DOHH2 (cell line): Measurements from ENCODE around the gene TRABD2A.

Source experiments
- H3F3A ChIP-seq: fragments of 200-600 bp; sonication (generic), shearing (Covaris generic); 2 replicates; pipeline ENCODE4 v1.6.0; 2016; ENCODE audit warnings: antibody characterized with exemption, mild to moderate bottlenecking; ENCODE audit not compliant: control insufficient read depth, insufficient read depth
- H3K27ac ChIP-seq: fragments of 200-600 bp; sonication (generic); 2 replicates; pipeline ENCODE4 v1.5.1; 2014; ENCODE audit warnings: low read depth, mild to moderate bottlenecking, low read length, moderate library complexity
- H3K27me3 ChIP-seq: fragments of 200-600 bp; sonication (generic); 2 replicates; pipeline ENCODE4 v1.6.1; 2014; ENCODE audit warnings: mild to moderate bottlenecking, low read length, mixed read lengths; ENCODE audit not compliant: control insufficient read depth
- H3K36me3 ChIP-seq: fragments of 200-600 bp; sonication (generic); 2 replicates; pipeline ENCODE4 v1.6.1; 2014; ENCODE audit warnings: mild to moderate bottlenecking, low read length, moderate library complexity, mixed read lengths; ENCODE audit not compliant: control insufficient read depth
- H3K4me1 ChIP-seq: fragments of 200-600 bp; sonication (generic); 2 replicates; pipeline ENCODE4 v1.6.1; 2014; ENCODE audit warnings: mild to moderate bottlenecking, low read length, mixed read lengths; ENCODE audit not compliant: control insufficient read depth
- H3K4me2 ChIP-seq: fragments of 200-600 bp; sonication (generic); 2 replicates; pipeline ENCODE4 v1.6.0; 2014; ENCODE audit warnings: mild to moderate bottlenecking, low read length, moderate library complexity
- H3K4me3 ChIP-seq: fragments of 200-600 bp; sonication (generic); 2 replicates; pipeline ENCODE4 v1.5.1; 2014; ENCODE audit warnings: mild to moderate bottlenecking, low read length, mixed read lengths
- H3K79me2 ChIP-seq: fragments of 200-600 bp; sonication (generic); 2 replicates; pipeline ENCODE4 v1.6.1; 2014; ENCODE audit warnings: mild to moderate bottlenecking, low read length, mixed read lengths; ENCODE audit not compliant: control insufficient read depth
- H3K9me2 ChIP-seq: fragments of 200-600 bp; sonication (generic); replicated peaks from 2 replicates; pipeline ENCODE4 v1.6.1; 2014; ENCODE audit warnings: mild to moderate bottlenecking, low read length, mixed read lengths; ENCODE audit not compliant: control insufficient read depth
- H3K9me3 ChIP-seq: fragments of 200-600 bp; sonication (generic); 2 replicates; pipeline ENCODE4 v1.6.1; 2014; ENCODE audit warnings: antibody characterized with exemption, low read length, mixed read lengths; ENCODE audit not compliant: control insufficient read depth, insufficient read depth
- H4K20me1 ChIP-seq: fragments of 200-600 bp; sonication (generic); 2 replicates; pipeline ENCODE4 v1.6.0; 2014; ENCODE audit warnings: low read depth, mild to moderate bottlenecking, antibody characterized with exemption, low read length, moderate library complexity; ENCODE audit not compliant: control insufficient read depth, insufficient read depth
- EZH2phosphoT487 ChIP-seq: fragments of 200-600 bp; sonication (generic); IDR thresholded peaks from 2 replicates; pipeline ENCODE4 v1.6.1; 2017; ENCODE audit warnings: borderline replicate concordance, mild to moderate bottlenecking, antibody characterized with exemption, low read length, moderate library complexity, mixed read lengths
- TF ChIP-seq, protein P1 (sequence below): fragments of 200-600 bp; sonication (generic); IDR thresholded peaks from one replicate; pipeline ENCODE4 v1.5.1; 2014; ENCODE audit warnings: antibody characterized with exemption, mild to moderate bottlenecking, low read depth, low read length; ENCODE audit not compliant: poor library complexity, severe bottlenecking

Gene TRABD2A

DNA sequence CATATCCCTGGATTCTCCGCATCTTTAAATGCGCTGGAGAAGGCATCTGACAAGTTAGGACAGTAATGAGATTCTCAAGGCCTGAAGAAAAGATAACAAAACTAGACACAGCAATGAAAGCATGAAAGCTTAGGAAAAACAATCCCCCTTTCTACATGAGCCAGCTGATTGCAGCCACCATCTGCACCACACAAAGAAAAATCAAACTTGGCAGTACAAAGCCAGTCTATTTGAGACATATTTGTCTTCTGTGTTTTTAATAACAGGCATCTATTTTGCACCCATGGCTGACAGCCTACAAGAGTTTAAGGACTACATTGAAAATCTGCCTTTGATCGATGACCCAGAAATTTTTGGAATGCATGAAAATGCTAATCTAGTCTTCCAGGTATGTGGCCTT, 83.6 kb downstream of the TRABD2A start:
- Histone ChIP-seq H3K27me3 (no peaks in the 10 kb centered on the region), H3F3A (no peaks in the 10 kb centered on the region), H3K36me3 (no peaks in the 10 kb centered on the region), H3K4me2 (no peak overlapping the region), H3K4me3 (no peak overlapping the region), H3K4me1 (no peaks in the 10 kb centered on the region), H3K79me2 (no peaks in the 10 kb centered on the region), H3K9me3 (no peaks in the 10 kb centered on the region), H3K9me2 (no peaks in the 10 kb centered on the region), H3K27ac (no peak overlapping the region), H4K20me1 (no peaks in the 10 kb centered on the region)
- no peak for TF ChIP-seq EZH2phosphoT487
- TF ChIP-seq, protein P1, sequence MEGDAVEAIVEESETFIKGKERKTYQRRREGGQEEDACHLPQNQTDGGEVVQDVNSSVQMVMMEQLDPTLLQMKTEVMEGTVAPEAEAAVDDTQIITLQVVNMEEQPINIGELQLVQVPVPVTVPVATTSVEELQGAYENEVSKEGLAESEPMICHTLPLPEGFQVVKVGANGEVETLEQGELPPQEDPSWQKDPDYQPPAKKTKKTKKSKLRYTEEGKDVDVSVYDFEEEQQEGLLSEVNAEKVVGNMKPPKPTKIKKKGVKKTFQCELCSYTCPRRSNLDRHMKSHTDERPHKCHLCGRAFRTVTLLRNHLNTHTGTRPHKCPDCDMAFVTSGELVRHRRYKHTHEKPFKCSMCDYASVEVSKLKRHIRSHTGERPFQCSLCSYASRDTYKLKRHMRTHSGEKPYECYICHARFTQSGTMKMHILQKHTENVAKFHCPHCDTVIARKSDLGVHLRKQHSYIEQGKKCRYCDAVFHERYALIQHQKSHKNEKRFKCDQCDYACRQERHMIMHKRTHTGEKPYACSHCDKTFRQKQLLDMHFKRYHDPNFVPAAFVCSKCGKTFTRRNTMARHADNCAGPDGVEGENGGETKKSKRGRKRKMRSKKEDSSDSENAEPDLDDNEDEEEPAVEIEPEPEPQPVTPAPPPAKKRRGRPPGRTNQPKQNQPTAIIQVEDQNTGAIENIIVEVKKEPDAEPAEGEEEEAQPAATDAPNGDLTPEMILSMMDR, result no peak

DNA sequence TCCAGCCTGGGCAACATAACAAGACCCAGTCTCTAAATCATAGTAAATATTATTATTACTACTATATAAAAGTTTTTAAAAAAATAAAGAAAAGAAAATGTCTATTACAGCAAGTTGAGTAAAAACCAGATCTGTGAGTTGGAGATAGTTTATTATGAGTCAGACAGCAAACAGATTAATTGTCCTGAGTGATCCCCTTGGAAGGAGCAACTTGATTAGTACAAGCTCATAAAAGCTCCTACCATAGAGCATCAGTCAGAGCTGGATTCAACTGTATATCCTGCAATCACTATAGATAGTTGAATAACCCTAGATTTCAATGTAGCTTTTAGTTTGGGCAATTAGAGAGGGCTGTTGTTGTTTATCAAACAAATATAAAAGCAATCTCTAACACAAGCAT, 84.1 kb downstream of the TRABD2A start:
- no peak overlapping the region for H3K4me3 ChIP-seq
- no peak overlapping the region for H3K4me2 ChIP-seq
- no peaks in the 10 kb centered on the region for H3F3A ChIP-seq
- no peaks in the 10 kb centered on the region for H3K4me1 ChIP-seq
- H3K36me3 ChIP-seq, result no peaks in the 10 kb centered on the region
- H3K27me3 ChIP-seq, result no peaks in the 10 kb centered on the region
- no peaks in the 10 kb centered on the region for H3K9me2 ChIP-seq
- no peak overlapping the region for H3K27ac ChIP-seq
- H4K20me1 ChIP-seq, result no peaks in the 10 kb centered on the region
- no peaks in the 10 kb centered on the region for H3K9me3 ChIP-seq
- no peak for TF ChIP-seq EZH2phosphoT487
- TF ChIP-seq, protein P1, result no peak
- H3K79me2 ChIP-seq, result no peaks in the 10 kb centered on the region

DNA sequence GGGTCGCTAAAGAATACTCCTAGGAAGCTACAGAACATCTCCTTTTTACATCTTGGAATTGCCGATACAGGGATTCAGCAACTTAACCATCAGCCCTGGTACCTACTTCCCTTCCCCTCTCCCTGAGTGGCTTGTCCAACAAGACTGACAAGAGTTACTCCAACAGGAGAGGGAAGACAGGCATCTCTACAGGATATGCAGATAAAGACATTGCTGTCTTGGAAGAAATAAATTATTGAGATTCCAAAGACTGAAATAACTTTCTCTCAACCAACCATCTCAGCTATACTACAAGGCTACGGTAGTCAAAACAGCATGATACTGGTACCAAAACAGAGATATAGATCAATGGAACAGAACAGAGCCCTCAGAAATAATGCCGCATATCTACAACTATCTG, 87.2 kb downstream of the TRABD2A start:
- TF ChIP-seq, protein P1, result no peak
- TF ChIP-seq EZH2phosphoT487, result no peak
- H3K79me2 ChIP-seq, result no peaks in the 10 kb centered on the region
- no peak overlapping the region for H3K27ac ChIP-seq
- no peak overlapping the region for H3K4me3 ChIP-seq
- no peaks in the 10 kb centered on the region for H3K36me3 ChIP-seq
- H4K20me1 ChIP-seq, result no peaks in the 10 kb centered on the region
- no peaks in the 10 kb centered on the region for H3K27me3 ChIP-seq
- no peaks in the 10 kb centered on the region for H3K9me3 ChIP-seq
- H3F3A ChIP-seq, result no peaks in the 10 kb centered on the region
- H3K9me2 ChIP-seq, result no peaks in the 10 kb centered on the region
- H3K4me1 ChIP-seq, result no peaks in the 10 kb centered on the region
- no peak overlapping the region for H3K4me2 ChIP-seq
